DMS153 treated with DMSO at 0.1 percent for 48 hours (cell line): Measurements from ENCODE around the gene PPIG.
"Not testable (repeated sequence)": the region's sequence is repeated elsewhere in the genome, so short reads cannot be mapped to it uniquely, and the experiment has no call there.

ENCODE experiments used
- DNase-seq: peaks from one replicate; lab custom pipeline; 2025; ENCODE audit not compliant: unreplicated experiment; lab: John Stamatoyannopoulos, UW

The PPIG gene

DNA sequence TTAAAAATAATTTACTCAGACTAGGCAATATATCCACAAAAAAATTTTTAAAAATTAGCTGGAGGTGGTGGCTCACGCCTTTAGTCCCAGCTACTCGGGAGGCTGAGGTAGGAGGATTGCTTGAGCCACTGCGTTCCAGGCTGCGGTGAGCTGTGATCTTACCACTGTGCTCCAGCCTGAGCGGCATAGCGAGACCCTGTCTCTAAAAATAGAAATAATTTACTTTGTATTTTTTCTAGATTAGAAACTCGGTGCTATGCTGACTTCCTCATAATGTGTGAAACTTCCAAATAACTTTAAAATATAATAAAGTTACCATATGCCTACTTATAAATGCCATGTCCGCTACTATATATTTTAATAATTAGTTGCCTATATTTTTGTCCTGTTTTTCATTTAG, 6.7 kb downstream of the PPIG start:
- no peak for DNase-seq

DNA sequence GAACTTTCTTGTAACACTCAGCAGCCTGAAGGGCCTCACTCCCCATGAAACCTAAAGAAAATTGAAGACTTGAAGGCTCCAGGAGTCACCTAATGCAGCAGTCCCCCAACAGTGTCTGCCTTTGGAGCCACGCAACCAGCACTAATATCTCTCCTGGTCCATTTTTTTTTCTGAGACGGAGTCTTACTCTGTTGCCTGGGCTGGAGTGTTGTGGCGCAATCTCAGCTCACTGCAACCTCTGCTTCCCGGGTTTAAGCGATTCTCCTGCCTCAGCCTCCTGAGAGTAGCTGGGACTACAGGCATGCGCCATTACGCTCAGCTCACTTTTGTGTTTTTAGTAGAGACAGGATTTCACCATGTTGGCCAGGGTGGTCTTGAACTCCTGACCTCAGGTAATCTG, 12.4 kb downstream of the PPIG start:
- not testable (repeated sequence) for DNase-seq

DNA sequence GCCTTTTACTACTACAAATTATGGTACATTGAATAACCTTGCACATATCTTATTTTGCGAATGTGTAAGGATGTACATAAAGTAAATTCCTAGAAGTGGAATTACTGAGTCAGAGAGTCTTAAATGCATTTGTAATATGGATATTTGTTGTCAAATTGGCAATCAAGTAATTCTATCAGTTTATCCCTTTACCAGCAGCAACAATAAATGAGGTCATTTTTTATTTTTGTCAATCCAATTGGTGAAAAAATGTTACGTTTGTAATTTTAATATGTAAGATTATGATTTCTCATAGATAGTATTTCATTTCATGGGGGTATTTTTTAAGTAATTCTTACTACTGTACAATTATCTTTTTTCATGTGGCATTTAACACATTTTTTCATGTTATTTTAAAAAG, 14.8 kb downstream of the PPIG start:
- DNase-seq, result no peak

DNA sequence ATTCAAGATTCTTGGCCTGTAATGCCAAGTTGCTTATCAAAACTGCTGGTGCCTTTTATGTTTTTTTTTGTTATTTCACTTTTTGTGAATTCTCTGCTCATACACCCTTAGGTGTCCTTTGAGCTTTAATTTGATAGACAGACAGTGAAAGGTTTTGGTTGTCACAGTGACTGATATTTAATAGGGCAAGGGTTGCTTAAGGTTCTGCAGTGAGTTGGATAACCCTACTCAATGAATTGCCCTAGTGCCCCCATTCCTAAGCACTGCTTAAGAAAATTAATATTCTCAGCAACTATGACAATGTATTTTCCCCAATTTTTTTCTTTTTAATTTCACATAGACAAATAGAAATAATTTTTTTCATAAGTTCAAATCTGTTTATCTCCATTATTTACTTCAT, 15.4 kb downstream of the PPIG start:
- no peak for DNase-seq

DNA sequence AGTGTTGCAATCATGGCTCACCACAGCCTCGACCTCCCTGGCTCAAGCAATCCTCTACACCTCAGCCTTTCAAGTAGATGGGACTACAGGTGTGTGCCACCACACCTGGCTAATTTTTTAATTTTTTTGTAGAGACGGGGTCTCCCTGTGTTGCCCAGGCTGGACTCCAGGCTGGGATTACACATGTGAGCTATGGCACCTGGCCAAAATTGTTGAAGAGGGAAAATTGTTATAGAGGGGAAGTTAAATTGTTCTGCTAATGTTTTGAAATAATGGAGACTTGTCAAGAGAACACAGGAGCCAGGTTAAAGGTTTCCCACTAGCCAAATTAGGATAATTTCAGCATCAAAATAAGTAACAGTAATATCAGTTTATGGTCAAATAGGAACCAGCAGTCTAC, 25.1 kb downstream of the PPIG start:
- DNase-seq, result no peak

DNA sequence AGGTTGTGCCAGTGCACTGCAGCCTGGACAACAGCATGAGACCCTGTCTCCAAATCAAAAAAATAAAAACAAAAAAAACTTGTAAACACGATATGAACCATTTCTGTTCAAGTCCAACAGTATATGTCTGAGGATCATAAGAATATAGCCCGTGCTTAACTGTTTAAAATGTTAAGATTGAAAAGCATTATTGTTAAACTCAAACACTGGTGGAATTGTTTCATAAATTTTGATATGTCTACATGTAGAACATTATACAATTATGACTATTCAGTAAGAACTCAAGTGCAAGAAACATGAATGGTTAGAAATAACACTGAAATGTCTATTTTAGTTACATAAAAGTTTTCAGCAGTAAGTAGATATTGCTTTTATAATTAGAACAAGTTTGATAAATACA, 29.7 kb downstream of the PPIG start:
- no peak for DNase-seq

DNA sequence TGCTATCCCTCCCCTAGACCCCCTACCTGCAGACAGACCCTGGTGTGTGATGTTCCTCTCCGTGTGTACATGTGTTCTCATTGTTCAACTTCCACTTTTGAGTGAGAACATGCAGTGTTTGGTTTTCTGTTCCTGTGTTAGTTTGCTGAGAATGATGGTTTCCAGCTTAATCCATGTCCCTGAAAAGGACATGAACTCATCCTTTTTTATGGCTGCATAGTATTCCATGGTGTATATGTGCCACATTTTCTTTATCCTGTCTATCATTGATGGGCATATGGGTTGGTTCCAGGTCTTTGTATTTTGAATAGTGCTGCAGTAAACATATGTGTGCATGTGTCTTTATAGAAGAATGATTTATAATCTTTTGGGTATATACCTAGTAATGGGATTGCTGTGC, 31.8 kb downstream of the PPIG start:
- not testable (repeated sequence) for DNase-seq

DNA sequence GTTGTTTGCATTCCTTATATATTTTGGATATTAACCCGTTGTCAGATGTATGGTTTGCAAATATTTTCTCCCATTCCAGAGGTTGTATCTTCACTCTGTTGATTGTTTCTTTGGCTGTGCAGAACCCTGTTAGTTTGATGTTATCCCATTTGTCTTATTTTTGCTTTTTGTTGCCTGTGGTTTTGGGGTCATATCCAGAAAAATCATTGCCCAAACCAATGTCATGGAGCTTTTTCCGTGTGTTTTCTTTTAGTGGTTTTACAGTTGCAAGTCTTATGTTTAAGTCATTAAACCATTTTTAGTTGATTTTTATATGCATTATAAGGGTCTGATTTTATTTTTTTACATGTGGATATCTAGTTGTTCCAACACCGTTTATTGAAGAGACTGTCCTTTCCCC, 35.8 kb downstream of the PPIG start:
- DNase-seq, result no peak

DNA sequence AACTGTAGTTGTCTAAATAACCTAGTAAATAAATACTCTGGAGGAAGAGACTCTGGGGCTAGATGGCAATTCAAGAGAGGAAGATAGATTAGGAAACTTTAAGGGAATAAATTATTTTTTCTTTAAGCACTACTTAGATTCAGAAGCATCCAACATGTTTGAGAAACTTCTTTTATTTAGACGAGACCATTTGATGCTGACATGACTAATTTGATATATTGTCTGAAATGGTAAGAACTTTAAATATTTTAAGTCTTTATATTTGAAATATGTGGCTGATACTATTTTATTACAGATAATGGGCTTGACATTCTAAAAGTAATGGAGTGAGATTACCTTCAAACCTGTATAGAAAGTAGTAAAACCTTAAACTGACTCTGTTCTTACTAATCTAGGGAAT, 36.4 kb downstream of the PPIG start:
- no peak for DNase-seq

DNA sequence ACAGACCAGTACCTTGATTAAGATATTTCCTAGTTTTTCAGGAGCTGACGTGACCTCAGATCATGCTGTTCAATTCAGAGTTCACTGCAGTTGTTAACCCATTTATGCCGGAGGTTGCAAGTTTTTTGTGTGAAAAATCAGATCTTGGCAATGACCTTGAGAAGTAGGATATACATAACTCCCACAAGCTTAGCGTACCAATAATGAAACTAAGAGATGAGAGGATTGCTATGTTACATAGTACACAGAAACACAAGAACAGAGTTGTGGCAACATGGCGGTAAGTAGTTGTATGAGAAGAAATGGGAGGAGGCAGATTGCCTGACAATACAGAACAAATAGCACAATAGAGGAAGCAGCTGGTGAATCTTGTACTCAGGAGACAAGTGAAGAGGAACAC, 39.1 kb downstream of the PPIG start:
- no peak for DNase-seq

DNA sequence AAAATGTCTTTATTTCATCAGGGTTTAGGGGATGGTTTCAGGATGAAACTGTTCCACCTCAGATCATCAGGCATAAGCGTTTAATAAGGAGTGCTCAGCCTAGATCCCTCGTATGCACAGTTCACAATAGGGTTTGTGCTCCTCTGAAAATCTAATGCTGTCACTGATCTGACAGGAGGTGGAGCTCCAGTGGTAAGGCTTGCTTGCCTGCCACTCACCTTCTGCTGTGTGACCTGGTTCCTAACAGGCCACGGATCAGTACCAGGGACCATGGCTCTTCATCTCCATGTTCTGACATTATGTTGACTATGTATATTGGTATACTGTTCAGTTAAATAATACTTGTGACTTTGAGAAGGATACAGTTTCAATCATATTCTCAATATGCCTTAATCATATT, 41.6 kb downstream of the PPIG start:
- DNase-seq, result no peak

DNA sequence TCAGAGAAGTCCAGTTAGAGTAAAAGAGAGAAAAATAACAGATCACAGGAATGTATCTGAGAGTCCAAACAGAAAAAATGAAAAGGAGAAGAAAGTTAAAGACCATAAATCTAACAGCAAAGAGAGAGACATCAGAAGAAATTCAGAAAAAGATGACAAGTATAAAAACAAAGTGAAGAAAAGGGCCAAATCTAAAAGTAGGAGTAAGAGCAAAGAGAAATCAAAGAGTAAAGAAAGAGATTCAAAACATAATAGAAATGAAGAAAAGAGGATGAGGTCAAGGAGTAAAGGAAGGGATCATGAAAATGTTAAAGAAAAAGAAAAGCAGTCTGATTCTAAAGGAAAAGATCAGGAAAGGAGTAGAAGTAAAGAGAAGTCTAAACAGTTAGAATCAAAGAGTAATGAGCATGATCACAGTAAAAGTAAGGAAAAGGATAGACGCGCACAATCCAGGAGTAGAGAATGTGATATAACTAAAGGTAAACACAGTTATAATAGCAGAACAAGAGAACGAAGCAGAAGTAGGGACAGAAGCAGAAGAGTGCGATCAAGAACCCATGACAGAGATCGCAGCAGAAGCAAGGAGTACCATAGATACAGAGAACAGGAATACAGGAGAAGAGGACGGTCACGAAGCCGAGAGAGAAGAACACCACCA, 52.4 kb downstream of the PPIG start:
- DNase-seq, result no peak

DNA sequence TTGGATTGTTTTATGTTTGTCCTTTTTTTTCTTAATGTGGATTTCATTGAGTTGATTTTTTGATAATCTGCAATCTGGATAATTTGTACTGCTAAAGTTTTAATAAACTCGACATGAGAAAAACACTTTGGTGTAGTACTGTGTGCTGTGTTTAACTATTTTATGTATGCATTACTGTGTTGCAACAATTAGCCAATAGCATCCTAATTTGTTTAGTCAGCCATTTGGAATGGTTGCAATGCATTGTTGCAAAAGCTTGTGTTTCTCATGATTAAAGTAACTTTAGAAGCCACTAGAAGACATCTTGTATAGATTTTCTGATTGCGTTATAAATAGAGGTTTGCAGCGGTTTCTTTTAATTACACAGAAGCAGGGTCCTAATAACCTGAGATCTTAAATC, 53.5 kb downstream of the PPIG start:
- no peak for DNase-seq

DNA sequence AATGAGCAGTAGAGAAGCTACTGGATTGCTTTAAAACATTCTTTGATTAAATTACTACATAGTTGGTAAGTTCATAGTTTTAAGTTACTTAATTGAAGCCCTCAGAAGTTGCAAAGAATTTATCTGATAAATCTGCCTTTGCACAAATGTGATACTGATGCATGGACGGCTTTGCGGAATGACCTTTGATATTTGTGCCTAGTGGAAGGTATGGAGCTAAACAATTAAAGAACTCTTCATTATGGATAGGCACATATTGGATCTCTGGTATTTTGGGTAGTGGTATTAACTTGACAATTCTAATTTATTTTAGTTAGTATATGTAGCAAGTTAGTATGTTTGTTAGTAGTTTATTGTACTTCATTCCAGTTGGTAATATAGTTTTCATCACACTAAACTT, 56.0 kb downstream of the PPIG start:
- no peak for DNase-seq

DNA sequence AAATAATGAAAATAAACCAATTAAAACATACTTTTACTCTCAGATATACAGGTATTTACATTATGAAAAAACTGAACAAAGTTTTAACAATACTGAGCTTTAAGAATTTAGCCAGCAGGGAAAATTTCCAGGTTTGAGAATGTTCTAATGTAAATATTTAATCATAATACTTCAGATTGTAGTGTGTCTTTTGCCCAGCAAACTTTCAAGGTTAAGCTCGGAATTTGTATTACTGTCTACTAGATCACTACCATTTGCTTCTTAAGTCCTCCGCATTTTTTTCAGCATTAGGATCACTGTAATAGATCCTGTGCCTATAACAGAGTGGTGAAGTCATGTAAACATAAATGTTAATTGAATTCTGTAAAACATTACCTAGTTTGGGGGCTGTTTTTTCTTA, 57.3 kb downstream of the PPIG start:
- no peak for DNase-seq

DNA sequence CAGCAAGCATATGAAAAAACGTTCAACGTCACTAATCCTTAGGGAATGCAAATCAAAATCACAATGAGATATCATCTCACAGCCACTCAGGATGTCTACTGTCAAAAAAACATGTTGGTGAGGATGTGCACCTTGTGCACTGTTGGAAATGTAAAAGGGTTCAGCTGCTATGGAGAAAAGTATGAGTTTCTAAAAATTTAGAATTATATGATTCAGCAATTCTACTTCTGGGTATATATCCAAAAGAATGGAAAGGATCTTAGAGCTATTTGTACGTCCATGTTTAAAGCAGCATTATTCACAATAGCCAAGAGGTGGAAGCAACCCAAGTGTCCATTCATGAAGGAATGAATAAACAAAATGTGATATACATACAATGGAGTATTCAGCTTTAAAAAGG, 60.0 kb downstream of the PPIG start:
- DNase-seq, result no peak

DNA sequence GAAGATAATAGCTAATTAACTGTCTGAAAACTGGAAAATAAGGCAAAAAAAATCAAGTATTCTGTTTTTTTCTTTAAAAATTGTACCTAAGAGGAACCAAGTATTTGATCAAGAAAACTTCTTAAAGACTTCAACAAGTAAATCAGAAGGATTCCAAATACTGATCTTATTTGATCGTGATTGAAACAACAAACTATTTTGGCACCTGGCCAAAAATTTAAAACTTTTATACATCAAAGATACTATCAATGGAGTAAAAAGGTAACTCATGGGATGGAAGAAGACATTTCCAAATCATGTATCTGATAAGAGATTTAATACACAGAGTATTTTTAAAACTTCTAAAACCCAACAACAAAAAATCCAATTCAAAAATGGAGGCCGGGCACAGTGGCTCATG, 63.3 kb downstream of the PPIG start:
- DNase-seq, result no peak

DNA sequence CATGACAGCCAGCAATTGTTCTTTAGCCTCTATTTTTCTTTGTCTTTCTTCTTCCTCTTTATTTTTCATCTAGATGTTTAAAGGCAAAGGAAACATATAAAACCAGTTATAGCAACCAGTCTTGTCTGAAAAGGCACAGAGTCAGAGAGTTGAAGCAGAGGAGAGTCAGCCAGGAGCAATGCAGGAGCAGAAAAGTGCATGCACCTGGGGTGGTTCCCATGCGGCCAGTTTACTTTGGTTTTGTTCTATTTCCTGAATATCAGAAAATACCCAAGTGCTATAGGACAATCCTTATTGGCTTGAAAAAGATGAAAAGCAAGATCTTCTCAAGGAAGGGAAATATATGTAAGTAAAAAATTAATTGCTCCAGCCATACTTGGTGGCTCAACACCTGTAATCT, 65.1 kb downstream of the PPIG start:
- DNase-seq, result no peak

DNA sequence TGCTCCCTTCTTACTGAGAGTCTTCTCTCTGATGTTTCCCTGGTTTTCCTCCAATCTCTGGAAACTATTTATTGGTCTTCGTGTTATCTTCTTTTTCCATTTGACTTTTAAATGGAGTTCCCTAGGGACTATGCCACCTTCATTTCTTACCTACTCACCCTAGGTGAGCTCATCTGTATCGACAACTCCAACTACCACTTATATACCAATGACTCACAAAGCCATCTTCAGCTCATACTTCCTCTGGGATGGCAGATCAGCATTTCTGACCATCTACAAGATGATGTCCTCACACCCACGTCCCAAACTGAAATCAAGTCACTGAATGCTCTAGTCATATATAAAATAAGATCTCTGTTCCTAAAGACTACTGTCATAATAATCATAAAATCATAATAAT, 69.5 kb downstream of the PPIG start:
- DNase-seq, result no peak

DNA sequence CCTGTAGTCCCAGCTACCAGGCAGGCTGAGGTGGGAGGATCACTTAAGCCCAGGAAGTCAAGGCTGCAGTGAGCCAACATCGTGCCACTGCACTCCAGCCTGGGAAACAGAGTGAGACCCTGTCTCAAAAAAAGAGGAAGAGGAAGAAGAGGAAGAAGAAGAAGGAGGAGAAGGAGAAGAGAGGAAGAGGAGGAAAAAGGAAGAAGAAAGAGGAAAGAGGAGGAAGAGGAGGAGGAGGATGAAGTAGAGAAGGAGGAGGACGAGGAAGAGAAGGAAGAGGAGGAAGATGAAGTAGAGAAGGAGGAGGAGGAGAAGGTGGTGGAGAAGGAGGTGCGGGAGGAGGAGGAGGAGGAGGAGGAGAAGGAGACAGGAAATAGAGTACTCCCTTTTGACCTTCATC, 72.0 kb downstream of the PPIG start:
- DNase-seq, result no peak

DNA sequence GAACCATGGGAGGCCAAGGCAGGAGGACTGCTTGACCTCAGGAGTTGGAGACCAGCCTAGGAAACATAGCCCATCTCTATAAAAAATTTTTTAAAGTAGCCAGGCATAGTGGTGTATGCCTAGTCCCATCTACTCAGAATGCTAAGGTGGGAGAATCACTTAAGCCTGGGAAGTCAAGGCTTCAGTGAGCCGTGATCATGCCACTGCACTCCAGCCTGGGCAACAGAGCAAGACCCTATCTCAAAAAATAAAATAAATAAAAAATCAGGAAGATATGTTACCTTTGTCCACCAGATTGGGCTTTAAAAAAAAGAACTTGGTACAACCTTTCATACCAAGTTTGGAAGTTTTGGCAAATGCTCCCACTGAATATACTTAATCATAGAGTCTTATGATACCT, 74.7 kb downstream of the PPIG start:
- DNase-seq, result no peak

DNA sequence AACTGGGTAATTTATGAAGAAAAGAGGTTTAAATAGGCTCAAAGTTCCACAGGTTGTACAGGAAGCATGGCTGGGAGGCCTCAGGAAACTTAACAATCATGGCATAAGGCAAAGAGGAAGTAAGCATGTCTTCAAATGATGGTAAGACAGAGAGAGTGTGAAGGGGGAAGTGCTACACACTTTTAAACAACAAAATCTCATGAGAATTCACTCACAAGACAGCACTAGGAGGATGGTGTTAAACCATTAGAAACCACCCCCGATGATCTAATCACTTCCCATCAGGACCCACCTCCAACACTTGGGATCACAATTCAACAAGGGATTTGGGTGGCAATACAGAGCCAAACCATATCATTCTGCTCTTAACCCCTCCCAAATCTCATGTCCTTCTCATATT, 75.2 kb downstream of the PPIG start:
- no peak for DNase-seq

DNA sequence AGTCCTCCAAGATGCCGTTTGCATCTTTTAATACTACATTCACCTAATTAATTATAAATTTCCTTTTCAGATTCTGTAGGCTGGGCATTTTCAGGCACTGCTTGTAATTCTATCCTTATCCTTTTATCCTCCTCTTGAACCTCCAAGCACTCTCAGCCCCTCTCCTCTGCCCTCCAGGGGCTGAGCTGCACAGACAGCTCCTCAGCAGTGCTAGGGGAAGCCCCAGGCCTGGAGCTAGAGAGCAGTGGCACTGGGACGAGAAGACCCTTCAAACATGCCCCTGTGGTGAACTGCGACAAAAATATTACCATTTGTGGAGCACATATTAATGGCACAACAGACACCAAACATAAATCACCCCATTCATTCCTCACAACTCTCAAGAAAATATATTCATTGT, 77.1 kb downstream of the PPIG start:
- no peak for DNase-seq

DNA sequence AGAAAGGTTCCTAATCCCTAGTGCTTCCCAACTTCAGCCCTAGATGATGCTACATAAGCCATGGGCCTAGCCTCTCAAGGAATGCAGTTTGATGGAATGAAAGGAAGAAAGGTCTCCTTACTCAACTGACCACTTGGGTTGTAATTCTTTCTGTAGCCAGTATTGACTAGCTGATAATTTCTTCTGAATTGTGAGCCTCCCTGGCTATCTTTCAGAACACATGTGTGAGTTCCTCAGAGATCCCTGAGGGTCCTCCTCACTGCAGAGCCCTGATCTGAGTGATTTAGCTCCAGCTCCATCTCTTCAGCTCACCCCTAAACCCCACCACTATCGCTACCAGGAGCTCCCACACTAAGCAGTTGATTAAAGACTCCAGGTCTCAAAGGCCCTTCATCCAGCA, 78.6 kb downstream of the PPIG start:
- DNase-seq, result no peak
